ENCODE results near the gene PTGFRN. TPM values are rescaled to one million over a fixed set of nuclear protein-coding genes. Genes with fewer than 3 reads are reported as not detected.

The PTGFRN gene
- total and polyA plus RNA-seq, 2 of the 8 experiments (the other 6 are each of a cell fraction or from before 2014, with no cell fraction given) = 13.0 to 32.6 TPM

GRCh38 chr1:117001254-117001927 is 91.7 kb downstream of the PTGFRN start, which contains the start of gene CD101:
TSS of gene CD101 (plus strand) at chr1:117001760. CDS start at chr1:117001818, 58 bp downstream.
- Histone ChIP-seq H3K14ac (ENCODE audit: insufficient read length) (no peak within 1 kb of the TSS), H3K36me3 (ENCODE audit: control insufficient read depth in 2 of 4, insufficient read depth in 4 of 4, low read length in 3 of 4) (no peaks in the 10 kb centered on the region), H4K20me1 (replicated peaks in 1 of 2; ENCODE audit: control insufficient read depth in 1 of 2, insufficient read depth in 2 of 2, low read length in 2 of 2) (no peaks in the 10 kb centered on the region), H3K4ac (replicated peaks; ENCODE audit: insufficient read length, low read depth, low read length) (no peak within 1 kb of the TSS), H3K18ac (ENCODE audit: extremely low read depth, low read length) (no peak within 1 kb of the TSS), H3K23ac (ENCODE audit: insufficient read length) (no peak within 1 kb of the TSS), H2AK5ac (ENCODE audit: low read depth, low read length) (no peak within 1 kb of the TSS), H4K5ac (ENCODE audit: insufficient read length, low read depth, low read length) (no peak within 1 kb of the TSS), H2AFZ (ENCODE audit: low read length) (no peak within 1 kb of the TSS), H4K8ac (ENCODE audit: extremely low read depth, insufficient read depth, low read length) (no peak within 1 kb of the TSS), H3K9ac (replicated peaks in 1 of 4; ENCODE audit: extremely low read depth in 1 of 4, low read depth in 3 of 4, low read length in 3 of 4) (no peak within 1 kb of the TSS), H3K23me2 (ENCODE audit: low read depth, low read length) (no peaks in the 10 kb centered on the region; the same call in 1 of the 2 replicates), H3K27me3 (replicated peaks in 1 of 4; ENCODE audit: control insufficient read depth in 3 of 4, extremely low read depth in 1 of 4, insufficient read depth in 3 of 4, low read length in 3 of 4) (no peaks in the 10 kb centered on the region), H2BK15ac (ENCODE audit: low read length) (no peak within 1 kb of the TSS), H2BK20ac (ENCODE audit: low read length) (no peak within 1 kb of the TSS), H3K4me3 (ENCODE audit: extremely low read depth in 1 of 4, insufficient read depth in 2 of 4, low read depth in 3 of 4, low read length in 4 of 4) (no peak within 1 kb of the TSS), H3K79me1 (ENCODE audit: low read depth, low read length) (no peaks in the 10 kb centered on the region), H3K4me2 (ENCODE audit: insufficient read depth in 1 of 2, low read depth in 2 of 2, low read length in 2 of 2) (no peak within 1 kb of the TSS), H4K91ac (replicated peaks; ENCODE audit: insufficient read length, low read length) (no peak within 1 kb of the TSS), H3K4me1 (replicated peaks in 1 of 4; ENCODE audit: control insufficient read depth in 3 of 4, insufficient read depth in 4 of 4, low read length in 3 of 4) (peaks cover 0 to 10% (median 3%) of the 10 kb centered on the region in 4 experiments; a peak in 6 of 7 replicates), H2BK12ac (ENCODE audit: low read depth, low read length) (no peak within 1 kb of the TSS), H3K79me2 (ENCODE audit: control insufficient read depth in 1 of 2, insufficient read depth in 2 of 2, low read length in 2 of 2) (no peaks in the 10 kb centered on the region), H2BK120ac (replicated peaks; ENCODE audit: low read depth, low read length) (no peak within 1 kb of the TSS), H2BK5ac (ENCODE audit: low read depth, low read length) (no peak within 1 kb of the TSS), H3K27ac (ENCODE audit: low read depth, low read length) (no peak within 1 kb of the TSS), H3K56ac (replicated peaks; ENCODE audit: insufficient read length, low read depth, low read length) (no peak within 1 kb of the TSS), H3K9me3 (ENCODE audit: insufficient read depth in 2 of 2, low read depth in 1 of 2, low read length in 1 of 2) (no peaks in the 10 kb centered on the region)
- no peak for FAIRE-seq
- CTCF ChIA-PET (ENCODE audit: partially characterized antibody) = interaction anchor here (1.1 to 1.4 kb wide), 2 partner anchors 19 to 58 kb away, joined by 3 to 4 read pairs; no protein-coding TSS in a partner anchor
- POLR2A ChIA-PET (ENCODE audit: partially characterized antibody) = no interaction called here
- DNase-seq (ENCODE audit: low read depth in 1 of 2, low spot score in 2 of 2) = no peak
- 92% methylated on average over 3 of the region's 3 CpGs; no CpG with 5 or more reads in 1 of the 2 experiments for WGBS, 2 experiments (ENCODE audit: extremely low coverage in 1 of 2, insufficient coverage in 1 of 2, insufficient read length in 1 of 2, insufficient replicate concordance in 2 of 2, low coverage in 1 of 2, low lambda C conversion rate in 2 of 2, missing lambda C conversion rate in 1 of 2)
- TF ChIP-seq CBX5 (IDR thresholded peaks at IDR 0.05; ENCODE audit: low read depth, low read length) (no peak), KDM1A (IDR thresholded peaks at IDR 0.05; ENCODE audit: borderline replicate concordance, low read length) (no peak), POLR2A (IDR thresholded peaks at IDR 0.05; ENCODE audit: control extremely low read depth in 1 of 2, low read depth in 2 of 2, low read length in 2 of 2) (no peak), NANOG (IDR thresholded peaks at IDR 0.05; ENCODE audit: insufficient read depth, low read depth, low read length, poor library complexity, severe bottlenecking) (no peak), NRF1 (IDR thresholded peaks at IDR 0.05; ENCODE audit: low read depth, low read length) (no peak), RNF2 (IDR thresholded peaks at IDR 0.05; ENCODE audit: borderline replicate concordance, low read depth, low read length, missing control alignments, poor library complexity, severe bottlenecking) (no peak), SP2 (IDR thresholded peaks at IDR 0.05; ENCODE audit: low read length) (no peak), POLR2AphosphoS5 (IDR thresholded peaks at IDR 0.05; ENCODE audit: low read depth, low read length) (no peak), SP4 (IDR thresholded peaks at IDR 0.05; ENCODE audit: low read length) (no peak), CBX8 (IDR thresholded peaks at IDR 0.05; ENCODE audit: borderline replicate concordance, low read depth, low read length) (no peak), SIRT6 (IDR thresholded peaks at IDR 0.05; ENCODE audit: low read length) (no peak)

All from H1 (cell line).